ENCODE results near the gene NCAPD3. TPM values are rescaled to one million over a fixed set of nuclear protein-coding genes. Genes with fewer than 3 reads are reported as not detected.

The NCAPD3 gene, protein sequence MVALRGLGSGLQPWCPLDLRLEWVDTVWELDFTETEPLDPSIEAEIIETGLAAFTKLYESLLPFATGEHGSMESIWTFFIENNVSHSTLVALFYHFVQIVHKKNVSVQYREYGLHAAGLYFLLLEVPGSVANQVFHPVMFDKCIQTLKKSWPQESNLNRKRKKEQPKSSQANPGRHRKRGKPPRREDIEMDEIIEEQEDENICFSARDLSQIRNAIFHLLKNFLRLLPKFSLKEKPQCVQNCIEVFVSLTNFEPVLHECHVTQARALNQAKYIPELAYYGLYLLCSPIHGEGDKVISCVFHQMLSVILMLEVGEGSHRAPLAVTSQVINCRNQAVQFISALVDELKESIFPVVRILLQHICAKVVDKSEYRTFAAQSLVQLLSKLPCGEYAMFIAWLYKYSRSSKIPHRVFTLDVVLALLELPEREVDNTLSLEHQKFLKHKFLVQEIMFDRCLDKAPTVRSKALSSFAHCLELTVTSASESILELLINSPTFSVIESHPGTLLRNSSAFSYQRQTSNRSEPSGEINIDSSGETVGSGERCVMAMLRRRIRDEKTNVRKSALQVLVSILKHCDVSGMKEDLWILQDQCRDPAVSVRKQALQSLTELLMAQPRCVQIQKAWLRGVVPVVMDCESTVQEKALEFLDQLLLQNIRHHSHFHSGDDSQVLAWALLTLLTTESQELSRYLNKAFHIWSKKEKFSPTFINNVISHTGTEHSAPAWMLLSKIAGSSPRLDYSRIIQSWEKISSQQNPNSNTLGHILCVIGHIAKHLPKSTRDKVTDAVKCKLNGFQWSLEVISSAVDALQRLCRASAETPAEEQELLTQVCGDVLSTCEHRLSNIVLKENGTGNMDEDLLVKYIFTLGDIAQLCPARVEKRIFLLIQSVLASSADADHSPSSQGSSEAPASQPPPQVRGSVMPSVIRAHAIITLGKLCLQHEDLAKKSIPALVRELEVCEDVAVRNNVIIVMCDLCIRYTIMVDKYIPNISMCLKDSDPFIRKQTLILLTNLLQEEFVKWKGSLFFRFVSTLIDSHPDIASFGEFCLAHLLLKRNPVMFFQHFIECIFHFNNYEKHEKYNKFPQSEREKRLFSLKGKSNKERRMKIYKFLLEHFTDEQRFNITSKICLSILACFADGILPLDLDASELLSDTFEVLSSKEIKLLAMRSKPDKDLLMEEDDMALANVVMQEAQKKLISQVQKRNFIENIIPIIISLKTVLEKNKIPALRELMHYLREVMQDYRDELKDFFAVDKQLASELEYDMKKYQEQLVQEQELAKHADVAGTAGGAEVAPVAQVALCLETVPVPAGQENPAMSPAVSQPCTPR (N-terminal part only)
- total RNA-seq (2014; rRNA removed; shearing (Covaris generic)): 56.1 and 65.4 TPM in 2 replicates

DNA sequence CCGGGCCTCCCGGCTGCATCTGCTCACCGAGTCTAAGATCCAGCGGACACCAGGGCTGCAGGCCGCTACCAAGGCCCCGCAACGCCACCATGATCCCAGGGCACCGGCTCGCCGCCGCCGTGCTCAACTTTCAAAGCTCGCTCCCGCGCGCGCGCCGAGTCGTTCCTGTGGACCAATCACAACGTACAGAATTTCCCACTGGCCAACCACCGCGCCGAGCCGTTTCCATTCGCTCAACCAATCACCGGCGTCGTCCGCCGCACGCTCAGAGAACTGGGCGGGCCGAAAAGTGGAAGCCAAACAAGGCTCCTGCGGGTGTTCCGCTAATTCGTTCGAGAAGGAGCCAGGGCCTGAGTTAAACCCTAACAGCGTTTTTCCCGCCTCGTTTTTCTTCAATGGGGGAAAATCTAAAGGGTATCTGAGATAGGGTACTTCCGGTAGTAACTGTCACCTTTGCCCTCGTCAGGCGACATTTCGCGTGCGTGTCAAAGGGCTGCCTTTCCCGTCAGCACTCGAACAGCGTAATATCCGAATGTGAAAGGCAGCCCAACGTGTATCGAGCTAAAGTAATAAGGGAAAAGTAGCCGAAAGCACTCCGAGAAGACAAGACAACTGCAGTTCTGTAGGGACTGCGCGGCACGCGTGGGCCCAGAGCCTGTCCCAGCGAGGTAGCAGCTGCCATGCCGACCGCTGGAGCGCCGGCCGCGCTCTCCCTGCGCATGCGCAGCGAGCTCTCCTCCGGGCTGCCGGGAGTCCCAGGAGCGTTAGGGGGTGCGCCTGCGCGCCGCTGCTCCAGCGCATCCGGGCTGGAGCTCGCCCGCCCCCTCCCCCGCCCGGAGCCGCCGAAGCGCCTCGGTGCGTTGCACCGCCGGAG is at the start of gene NCAPD3, which contains the start of gene VPS26B:
NCAPD3 (minus strand) TSS at position 132 of the 874 bp plus-strand sequence; CDS start at position 91, 41 bp downstream.
VPS26B (plus strand) TSS at position 836 of the 874 bp plus-strand sequence. CDS start 452 bp downstream, outside the sequence.

DNA sequence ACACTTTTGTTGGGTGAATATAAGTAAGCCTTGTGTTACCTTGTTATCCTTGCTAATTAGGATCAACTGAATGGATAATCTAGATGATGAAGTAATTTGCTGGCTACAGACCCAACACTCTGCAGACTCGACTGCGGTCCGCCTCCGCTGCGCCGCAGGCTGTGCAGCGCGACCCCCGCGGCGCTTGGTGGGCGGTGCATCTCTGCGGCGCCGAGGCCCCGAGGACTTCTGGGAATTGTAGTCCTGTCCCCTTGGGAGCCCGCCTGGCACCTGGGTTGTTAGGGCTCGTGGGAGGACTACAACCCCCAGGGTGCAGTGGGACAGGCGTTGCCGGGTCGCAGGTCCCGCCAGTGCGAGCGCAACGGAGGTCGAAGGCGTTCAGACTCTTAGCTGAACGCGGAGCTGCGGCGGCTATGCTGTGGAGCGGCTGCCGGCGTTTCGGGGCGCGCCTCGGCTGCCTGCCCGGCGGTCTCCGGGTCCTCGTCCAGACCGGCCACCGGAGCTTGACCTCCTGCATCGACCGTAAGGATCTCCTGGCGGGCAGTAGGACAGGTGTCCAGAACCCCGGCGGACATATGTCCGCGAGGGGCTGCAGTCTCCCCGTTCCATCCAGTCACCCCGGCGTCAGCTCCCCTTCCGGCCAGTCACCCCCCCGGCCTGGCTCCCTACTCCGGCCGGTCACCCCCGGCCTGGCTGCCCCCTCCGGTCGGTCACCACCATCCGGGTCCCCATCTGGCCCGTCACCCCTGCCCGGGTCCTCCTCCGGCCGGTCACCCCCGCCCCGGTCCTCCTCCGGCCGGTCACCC is 29.6 kb upstream of the NCAPD3 start, which contains the start of the genes ACAD8 and THYN1:
ACAD8 (plus strand) TSS at position 381 of the 806 bp plus-strand sequence; CDS start at position 414, 33 bp downstream.
THYN1 (minus strand) TSS at position 165 of the 806 bp plus-strand sequence. CDS start 470 bp downstream, outside the sequence.

Other genes with a start within 250 kb of the NCAPD3 start
- 28.9 and 35.1 TPM in 2 replicates for gene JAM3, start 154.9 kb downstream of the NCAPD3 start, total RNA-seq (2014; rRNA removed; shearing (Covaris generic))
- 37.5 and 42.0 TPM in 2 replicates for gene VPS26B, start 704 bp upstream of the NCAPD3 start, total RNA-seq (2014; rRNA removed; shearing (Covaris generic))
- 75.7 and 76.9 TPM in 2 replicates for gene THYN1, start 29.4 kb upstream of the NCAPD3 start, total RNA-seq (2014; rRNA removed; shearing (Covaris generic))
- 17.7 and 20.0 TPM in 2 replicates for gene ACAD8, start 29.6 kb upstream of the NCAPD3 start, total RNA-seq (2014; rRNA removed; shearing (Covaris generic))
- not detected in 2 replicates for gene GLB1L3, start 52.4 kb upstream of the NCAPD3 start, total RNA-seq (2014; rRNA removed; shearing (Covaris generic))
- 16.6 and 17.7 TPM in 2 replicates for gene GLB1L2, start 108.0 kb upstream of the NCAPD3 start, total RNA-seq (2014; rRNA removed; shearing (Covaris generic))
- gene B3GAT1, start 188.3 kb upstream of the NCAPD3 start, total RNA-seq (2014; rRNA removed; shearing (Covaris generic)): 2.4 and 2.8 TPM in 2 replicates

Measured in A375 (cell line).